Stimulated activated CD4-positive, alpha-beta T cell treated with anti-CD3 and anti-CD28 coated beads, Interleukin-2, amount 100 ng/mL, for 24 hours (primary cell): ENCODE results near the gene SLC12A8.

ENCODE experiments used
- DNase-seq, 2 donors: peaks; one replicate each; pipeline ENCODE4 v3.0.0-alpha.2; 2020

The SLC12A8 gene

GRCh38 chr3:125214738-125215137, 2.2 kb upstream of the SLC12A8 start:
- no peak for DNase-seq

DNA sequence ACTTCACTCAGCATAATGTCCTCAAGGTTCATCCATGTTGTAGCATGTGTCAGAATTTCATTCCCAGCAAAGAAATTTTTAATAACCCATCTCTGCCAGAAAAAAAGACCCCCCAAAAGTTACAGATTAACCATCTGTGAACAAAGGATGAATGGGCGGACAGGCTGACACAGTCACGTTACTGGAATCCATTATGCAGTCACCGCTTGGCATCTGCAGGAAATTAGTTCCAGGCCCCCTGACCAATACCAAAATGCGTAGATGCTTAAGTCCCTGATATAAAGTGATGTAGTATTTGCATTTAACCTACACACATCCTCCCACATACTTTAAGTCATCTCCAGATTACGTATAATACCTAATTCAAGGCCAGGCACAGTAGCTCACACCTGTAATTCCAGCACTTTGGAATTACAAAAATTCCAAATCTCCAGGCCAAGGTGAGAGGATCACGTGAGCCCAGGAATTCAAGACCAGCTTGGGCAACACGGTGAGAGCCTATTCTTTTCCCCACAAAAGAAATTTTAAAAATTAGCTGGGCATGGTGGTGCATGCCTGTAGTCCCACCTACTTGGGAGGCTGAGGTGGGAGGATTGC, 1.5 kb upstream of the SLC12A8 start:
- DNase-seq = no peak

DNA sequence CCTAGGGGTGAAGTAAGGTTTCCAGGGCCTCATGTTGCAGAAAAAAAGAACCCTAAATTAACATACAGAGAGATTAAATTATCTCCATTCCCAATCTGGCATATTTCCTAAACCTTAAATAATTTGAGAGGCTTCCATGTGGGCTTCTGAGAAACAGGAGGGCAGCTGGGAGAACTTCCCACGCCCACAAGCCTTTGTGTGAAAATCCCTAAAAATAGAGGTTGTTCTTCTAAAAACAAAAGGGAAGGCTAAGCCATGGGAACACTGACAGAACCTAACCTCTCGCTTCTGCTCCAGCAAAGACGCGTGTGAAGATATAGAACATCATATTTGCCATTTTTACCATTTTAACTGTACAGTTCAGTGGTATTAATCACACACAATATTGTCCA, 812 bp upstream of the SLC12A8 start:
- no peak for DNase-seq

DNA sequence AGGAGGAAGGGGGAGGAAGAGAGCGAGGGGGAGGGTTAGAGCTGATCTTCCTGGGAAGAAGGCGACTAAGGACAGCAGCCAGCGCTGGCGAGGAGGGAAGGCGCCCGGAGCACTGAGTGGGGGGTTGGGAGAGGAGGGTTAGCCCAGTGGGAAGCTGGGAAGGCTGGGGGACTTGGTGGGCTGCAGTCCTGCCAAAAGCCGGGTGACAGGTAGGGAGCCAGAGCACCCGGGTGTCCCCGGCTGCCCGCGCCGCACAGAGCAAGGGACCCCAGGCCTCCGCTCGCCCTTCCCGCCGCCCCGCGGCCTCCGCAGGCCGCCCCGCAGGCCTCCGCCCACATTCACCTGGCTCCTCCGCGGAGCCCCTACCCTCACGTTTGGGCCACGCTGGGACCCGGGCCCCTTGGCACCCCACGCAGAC, 448 bp downstream of the SLC12A8 start:
- peak in 1 of 2 donors; percentile 8 for DNase-seq

DNA sequence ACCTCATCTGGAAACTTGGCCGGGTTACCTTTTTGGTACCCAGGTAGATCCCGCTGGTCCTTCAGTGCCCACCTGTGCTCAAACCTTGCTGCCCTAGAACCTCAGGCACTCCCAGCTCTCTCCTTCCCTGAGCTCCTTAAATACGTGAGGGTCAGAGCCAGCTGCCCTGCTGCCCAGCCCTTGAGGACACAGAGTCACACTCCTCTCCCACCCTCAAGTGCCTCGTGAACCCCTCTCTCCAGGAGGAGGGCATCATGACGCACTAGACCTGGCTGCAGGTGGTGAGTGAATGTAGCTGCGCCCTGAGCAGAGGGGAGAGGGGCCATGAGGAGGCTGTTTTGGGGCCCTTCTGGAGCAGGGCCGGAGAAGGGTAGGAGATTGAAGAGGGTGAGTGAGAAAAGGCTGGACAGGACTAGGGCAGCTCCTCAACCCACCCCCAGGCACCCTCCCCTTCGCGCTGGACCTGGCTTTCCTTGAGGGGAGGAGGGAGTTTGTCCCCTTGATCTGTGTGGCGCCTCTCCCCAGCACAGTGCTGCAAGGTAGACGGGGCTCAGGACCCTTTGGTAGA, 941 bp downstream of the SLC12A8 start:
- no peak for DNase-seq

DNA sequence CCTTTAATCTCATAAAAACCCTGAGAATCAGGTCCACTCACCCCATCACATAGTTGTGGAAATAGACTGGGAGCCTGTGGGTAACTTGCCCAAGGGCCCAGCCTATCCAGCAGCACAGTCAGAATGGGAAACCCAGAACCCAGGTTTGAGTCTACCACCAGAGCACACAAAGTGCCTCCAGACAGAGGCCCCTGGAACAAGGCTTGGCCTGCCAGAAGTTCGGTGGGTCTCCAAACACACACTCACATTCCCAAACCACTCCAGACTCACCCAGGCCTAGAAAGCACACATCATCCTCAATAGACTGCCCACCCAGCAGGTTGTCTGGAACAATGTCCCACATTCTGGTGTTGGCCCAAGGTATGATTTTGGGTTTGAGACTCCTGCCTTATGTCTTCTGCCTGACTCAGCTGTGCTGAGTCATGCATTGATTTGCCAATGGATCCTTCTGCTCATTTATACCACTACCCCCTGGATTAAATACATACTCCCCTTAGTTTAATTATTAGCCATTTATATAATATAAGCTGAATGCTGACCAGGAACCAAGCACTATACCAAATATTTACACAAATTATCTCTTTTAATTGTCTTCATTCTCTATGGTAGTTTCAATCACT, 4.5 kb downstream of the SLC12A8 start:
- no peak for DNase-seq

DNA sequence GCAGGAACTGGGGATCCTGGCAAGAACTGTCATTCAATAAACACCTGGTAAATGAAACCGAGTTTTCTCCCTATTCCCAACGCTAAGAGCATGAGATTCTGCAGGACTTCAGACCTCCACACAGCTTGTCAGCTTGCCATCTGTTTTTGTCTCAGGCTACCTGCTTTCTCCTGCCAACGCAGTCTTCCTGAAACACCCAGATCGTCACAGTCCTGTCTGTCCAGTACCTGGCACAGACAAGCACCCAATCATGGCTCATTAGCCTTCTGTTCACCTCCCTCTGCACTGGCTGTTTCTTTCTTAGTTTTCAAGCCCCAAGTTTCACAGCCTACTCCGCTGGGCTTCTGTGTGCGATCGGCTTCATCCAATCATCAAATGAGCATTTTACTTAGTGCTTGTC, 5.0 kb downstream of the SLC12A8 start:
- DNase-seq = no peak

- DNase-seq = no peak
These were observed 5.6 kb downstream of the SLC12A8 start for GRCh38 chr3:125206934-125207333.

- no peak for DNase-seq
These were observed 8.8 kb downstream of the SLC12A8 start for GRCh38 chr3:125203731-125204130.

- no peak for DNase-seq
These were observed 10.4 kb downstream of the SLC12A8 start for GRCh38 chr3:125202197-125202596.

GRCh38 chr3:125200731-125201139, 11.8 kb downstream of the SLC12A8 start:
- DNase-seq = no peak

DNA sequence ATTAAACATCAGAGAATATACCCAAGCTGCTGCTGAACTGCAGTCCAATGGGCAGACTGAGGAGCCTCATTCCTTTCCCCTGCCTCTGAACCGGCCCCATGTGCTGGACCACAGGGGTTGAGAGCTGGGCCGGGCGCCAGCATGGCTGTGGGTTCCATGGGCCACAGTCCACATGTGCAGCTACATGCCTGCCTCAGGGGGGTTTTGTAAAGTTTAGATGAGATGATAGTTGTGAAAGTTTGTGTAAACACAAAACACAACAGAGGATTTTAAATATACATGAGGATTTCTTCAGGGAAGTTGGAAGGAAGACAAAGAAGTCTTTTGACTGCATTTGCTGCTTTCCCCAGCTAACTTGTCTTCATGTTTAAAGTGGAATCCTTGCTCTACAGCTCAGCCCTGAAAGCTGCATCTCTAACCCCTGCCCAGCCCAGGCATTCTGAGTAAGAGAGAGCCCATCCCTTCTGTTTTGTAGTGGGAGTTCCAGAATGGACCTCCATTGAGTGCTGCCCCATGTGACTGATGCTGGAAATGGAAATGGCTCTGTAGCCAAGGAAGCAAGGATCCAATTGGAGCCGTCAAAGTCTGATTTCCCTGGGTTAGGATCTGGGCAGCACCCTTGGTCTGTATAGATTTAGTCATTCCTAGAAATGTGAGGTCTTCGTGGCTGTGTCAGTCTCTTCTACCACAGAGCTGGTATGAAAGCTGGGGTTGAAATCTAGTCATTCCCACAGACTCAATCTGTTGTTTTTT, 17.5 kb downstream of the SLC12A8 start:
- DNase-seq = no peak

DNA sequence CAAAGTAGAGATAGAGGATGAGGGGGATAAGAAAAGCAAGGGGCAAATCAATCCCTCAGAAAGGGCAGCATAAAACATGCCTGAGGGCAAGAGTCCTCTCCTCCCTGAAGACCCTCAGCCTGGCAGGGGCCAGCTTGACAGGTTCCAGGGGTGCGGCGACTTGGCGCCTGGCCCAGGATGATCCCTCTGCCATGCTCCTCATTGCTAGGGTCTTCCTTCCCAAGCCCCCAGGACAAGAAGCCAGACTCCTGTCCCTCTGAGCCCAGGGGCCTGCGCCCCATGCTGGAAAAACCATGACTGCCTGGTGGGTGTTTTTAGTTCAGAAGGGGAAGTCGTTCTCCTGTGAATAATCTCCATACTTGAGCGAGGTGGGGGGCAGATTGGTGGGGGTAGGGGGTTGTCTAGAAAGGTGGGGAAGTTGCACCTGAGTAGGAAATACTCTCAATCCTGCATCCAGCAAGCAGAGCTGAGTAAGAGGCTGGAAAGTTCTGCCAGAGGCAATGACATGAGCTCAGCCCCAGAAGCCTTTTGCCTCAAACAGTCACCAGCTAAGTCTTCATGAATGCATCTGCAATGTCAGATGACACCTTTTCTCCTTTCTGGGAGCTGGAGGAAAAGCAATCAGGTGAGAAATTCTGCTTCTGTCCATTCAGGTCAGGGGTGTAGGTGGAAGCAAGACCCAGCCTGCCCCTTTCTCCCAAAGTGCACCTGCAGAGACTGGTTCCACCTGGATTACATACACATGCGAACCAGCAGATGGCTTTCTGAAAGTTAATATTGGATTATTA, 18.3 kb downstream of the SLC12A8 start:
- DNase-seq = no peak

DNA sequence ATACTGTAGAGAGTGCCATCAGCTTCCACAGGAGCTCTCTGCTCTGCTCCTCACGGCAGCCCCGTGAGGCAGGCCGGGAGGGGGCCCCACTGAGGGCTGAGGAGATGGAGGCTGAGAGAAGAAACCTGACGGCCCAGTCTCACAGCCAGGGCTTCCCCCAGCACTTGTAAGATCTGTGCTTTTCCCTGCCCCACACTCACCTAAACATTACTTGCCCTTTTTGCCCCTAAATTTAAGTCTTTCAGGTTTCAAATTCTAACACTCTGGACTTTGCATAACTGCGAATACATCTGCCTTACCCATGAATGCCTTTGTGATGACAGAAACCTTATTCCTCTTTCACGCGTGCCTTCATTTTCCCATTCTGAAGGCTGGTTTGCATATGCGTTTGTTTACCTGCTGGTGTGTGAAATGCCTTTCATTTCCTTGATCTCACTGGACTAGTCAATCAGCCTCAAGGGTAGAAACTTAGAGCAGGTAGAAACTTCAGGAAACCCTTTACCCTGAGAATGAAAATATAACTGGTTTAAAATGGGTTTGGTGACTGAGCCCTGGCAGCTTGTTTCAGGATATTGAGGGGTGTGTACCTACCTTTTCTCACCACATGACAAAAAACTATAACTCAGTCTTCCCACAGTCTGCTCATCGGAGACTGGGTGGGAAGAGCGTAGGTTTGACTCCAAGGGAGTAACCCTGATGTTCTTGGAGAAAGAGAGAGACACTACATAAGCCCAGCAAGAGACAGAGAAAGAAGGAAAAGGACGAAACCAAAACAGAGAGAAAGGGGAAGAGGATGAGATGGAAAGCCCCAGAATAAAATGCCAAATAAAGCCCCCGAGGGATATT, 20.1 kb downstream of the SLC12A8 start:
- DNase-seq = no peak

DNA sequence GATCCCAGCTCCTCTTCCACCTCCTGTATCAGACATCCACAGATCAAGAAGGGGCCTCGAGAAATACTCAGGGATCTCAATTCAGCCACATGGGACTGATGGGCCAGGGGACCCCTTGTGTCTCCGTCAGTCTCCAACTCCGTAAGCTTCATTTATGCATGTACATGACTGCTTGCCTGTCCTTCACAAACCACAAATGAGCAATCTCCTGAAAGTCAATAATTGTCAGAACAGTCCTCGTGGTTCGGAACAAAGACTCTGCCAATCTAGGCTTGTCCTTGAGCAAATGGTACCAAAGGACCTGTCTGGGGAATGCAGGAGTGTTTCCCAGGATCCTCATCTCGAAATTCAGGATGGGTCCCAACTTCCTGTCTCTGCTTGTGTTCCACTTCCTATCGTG, 20.8 kb downstream of the SLC12A8 start:
- DNase-seq = no peak

GRCh38 chr3:125191256-125191655, 21.3 kb downstream of the SLC12A8 start:
- DNase-seq = no peak

DNA sequence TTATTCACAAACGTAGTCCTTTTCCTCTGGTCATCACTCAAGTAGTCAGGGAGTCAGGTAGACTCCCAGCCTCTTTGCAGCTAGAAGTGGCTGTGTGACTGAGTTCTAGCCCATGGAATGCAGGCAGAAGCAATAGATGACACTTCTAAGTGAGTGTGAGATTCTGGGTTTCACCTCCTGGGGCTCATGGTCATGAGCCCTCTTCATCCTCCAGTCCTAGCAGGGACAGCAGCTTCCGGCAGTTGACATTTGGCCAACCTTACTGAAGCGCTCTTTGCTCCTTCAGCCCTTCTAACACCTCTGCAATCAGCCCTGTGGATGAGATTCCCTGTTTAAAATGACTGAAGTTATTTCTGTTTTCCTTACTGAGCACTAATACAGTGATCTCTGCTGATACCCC, 21.8 kb downstream of the SLC12A8 start:
- no peak for DNase-seq

- DNase-seq = no peak
These were observed 23.0 kb downstream of the SLC12A8 start for GRCh38 chr3:125189378-125190165.

DNA sequence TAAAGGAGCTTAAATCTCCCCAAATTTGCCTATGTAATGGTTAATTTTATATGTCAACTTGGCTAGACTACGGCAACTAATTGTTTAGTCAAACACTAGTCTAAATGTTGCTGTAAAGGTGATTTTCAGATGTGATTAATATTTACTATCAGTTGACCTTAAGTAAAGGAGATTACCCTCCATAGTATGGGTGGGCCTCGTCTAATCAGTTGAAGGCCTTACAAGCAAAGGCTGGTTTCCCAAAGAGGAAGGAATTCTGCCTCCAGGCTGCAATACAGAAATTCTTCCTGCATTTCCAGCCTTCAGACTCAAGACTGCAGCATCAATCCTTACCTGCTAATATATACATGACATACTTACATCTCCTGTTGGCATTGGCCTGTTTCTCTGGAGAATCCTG, 23.6 kb downstream of the SLC12A8 start:
- DNase-seq = no peak

GRCh38 chr3:125187599-125187910, 25.0 kb downstream of the SLC12A8 start:
- DNase-seq = no peak

DNA sequence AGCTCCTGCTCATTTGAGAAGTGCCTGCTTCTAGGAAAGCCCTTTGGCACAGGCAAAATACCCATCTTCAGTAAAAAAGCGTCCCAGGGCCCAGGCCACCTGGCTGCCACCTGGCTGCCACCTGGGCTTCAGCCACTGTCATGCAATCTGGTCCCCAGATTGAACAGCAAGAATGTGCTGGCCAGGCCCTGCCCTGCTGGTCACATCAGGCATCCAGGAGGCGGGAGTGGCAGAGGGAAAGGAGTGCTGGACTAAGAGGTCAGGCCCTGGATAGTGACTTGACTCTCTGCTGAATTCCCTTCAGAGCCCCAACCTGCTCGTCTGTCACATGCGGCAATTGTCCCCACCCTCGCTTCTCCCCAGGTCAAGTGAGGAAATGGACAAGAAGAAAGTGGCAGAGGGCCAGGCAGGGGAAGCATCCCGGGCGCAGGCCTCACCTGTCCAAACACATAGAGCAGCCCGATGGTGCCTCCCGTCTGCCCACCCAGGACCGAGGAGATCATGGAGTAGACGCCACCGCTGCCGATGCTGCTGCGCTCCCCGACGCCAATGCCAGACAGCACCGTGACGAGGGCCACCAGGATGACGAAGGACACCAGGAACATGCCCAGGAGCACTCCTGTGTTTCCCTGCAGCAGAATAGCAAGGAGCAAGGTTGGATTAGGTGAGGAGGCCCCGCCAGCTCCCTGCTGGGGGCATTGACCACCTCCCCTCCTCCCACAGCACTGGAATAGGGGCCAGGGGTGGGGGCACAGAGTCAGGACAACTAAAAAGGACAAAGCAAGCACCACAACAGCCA, 25.5 kb downstream of the SLC12A8 start:
- no peak for DNase-seq
